ENCODE results near the gene PDIA6.

The PDIA6 gene

GRCh38 chr2:10740226-10740625 is 72.4 kb downstream of the PDIA6 start:
- Histone ChIP-seq H3K9me3 (ENCODE audit: insufficient read depth, low read length) (no peaks in the 10 kb centered on the region), H3K9ac (ENCODE audit: low read length) (no peak overlapping the region), H3K4me3 (ENCODE audit: insufficient read depth, low read length, poor library complexity, severe bottlenecking) (no peak overlapping the region), H3K27me3 (ENCODE audit: low read length) (no peaks in the 10 kb centered on the region), H4K20me1 (ENCODE audit: low read depth, low read length) (no peaks in the 10 kb centered on the region), H3K79me2 (ENCODE audit: insufficient read depth, low read length) (no peaks in the 10 kb centered on the region), H3K4me2 (ENCODE audit: low read depth, low read length, poor library complexity, severe bottlenecking) (no peak overlapping the region), H3K9me2 (replicated peaks; ENCODE audit: insufficient read depth, low read length) (no peaks in the 10 kb centered on the region), H3K36me3 (ENCODE audit: low read length) (no peaks in the 10 kb centered on the region), H2AFZ (ENCODE audit: low read depth, low read length, severe bottlenecking) (no peak overlapping the region), H3K27ac (ENCODE audit: low read depth, low read length) (no peak overlapping the region), H3F3A (ENCODE audit: insufficient read depth) (no peaks in the 10 kb centered on the region)
- no peak for TF ChIP-seq EZH2phosphoT487 (conservative IDR thresholded peaks at IDR 0.05; ENCODE audit: low read length)
- TF ChIP-seq CTCF (IDR thresholded peaks at IDR 0.05; ENCODE audit: insufficient read depth, low read length, poor library complexity, severe bottlenecking): no peak

GRCh38 chr2:10738192-10738591 is 74.4 kb downstream of the PDIA6 start:
- no peak overlapping the region for H3K27ac ChIP-seq (ENCODE audit: low read depth, low read length)
- no peaks in the 10 kb centered on the region for H3F3A ChIP-seq (ENCODE audit: insufficient read depth)
- H4K20me1 ChIP-seq (ENCODE audit: low read depth, low read length): no peaks in the 10 kb centered on the region
- no peaks in the 10 kb centered on the region for H3K9me3 ChIP-seq (ENCODE audit: insufficient read depth, low read length)
- no peak overlapping the region for H3K9ac ChIP-seq (ENCODE audit: low read length)
- no peaks in the 10 kb centered on the region for H3K27me3 ChIP-seq (ENCODE audit: low read length)
- TF ChIP-seq CTCF (IDR thresholded peaks at IDR 0.05; ENCODE audit: insufficient read depth, low read length, poor library complexity, severe bottlenecking): no peak
- no peak for TF ChIP-seq EZH2phosphoT487 (conservative IDR thresholded peaks at IDR 0.05; ENCODE audit: low read length)
- no peak overlapping the region for H3K4me3 ChIP-seq (ENCODE audit: insufficient read depth, low read length, poor library complexity, severe bottlenecking)
- no peak overlapping the region for H2AFZ ChIP-seq (ENCODE audit: low read depth, low read length, severe bottlenecking)
- no peaks in the 10 kb centered on the region for H3K36me3 ChIP-seq (ENCODE audit: low read length)
- no peaks in the 10 kb centered on the region for H3K79me2 ChIP-seq (ENCODE audit: insufficient read depth, low read length)
- H3K9me2 ChIP-seq (replicated peaks; ENCODE audit: insufficient read depth, low read length): no peaks in the 10 kb centered on the region
- H3K4me2 ChIP-seq (ENCODE audit: low read depth, low read length, poor library complexity, severe bottlenecking): no peak overlapping the region

- TF ChIP-seq EZH2phosphoT487 (conservative IDR thresholded peaks at IDR 0.05; ENCODE audit: low read length): no peak
- TF ChIP-seq CTCF (IDR thresholded peaks at IDR 0.05; ENCODE audit: insufficient read depth, low read length, poor library complexity, severe bottlenecking): no peak
- no peak overlapping the region for H3K4me3 ChIP-seq (ENCODE audit: insufficient read depth, low read length, poor library complexity, severe bottlenecking)
- no peak overlapping the region for H3K9ac ChIP-seq (ENCODE audit: low read length)
- no peaks in the 10 kb centered on the region for H3K27me3 ChIP-seq (ENCODE audit: low read length)
- H3F3A ChIP-seq (ENCODE audit: insufficient read depth): no peaks in the 10 kb centered on the region
- H3K4me2 ChIP-seq (ENCODE audit: low read depth, low read length, poor library complexity, severe bottlenecking): no peak overlapping the region
- H3K9me2 ChIP-seq (replicated peaks; ENCODE audit: insufficient read depth, low read length): no peaks in the 10 kb centered on the region
- H3K9me3 ChIP-seq (ENCODE audit: insufficient read depth, low read length): no peaks in the 10 kb centered on the region
- H3K27ac ChIP-seq (ENCODE audit: low read depth, low read length): no peak overlapping the region
- H3K79me2 ChIP-seq (ENCODE audit: insufficient read depth, low read length): no peaks in the 10 kb centered on the region
- no peak overlapping the region for H2AFZ ChIP-seq (ENCODE audit: low read depth, low read length, severe bottlenecking)
- H3K36me3 ChIP-seq (ENCODE audit: low read length): no peaks in the 10 kb centered on the region
- no peaks in the 10 kb centered on the region for H4K20me1 ChIP-seq (ENCODE audit: low read depth, low read length)
Observed at GRCh38 chr2:10733980-10734379, 78.6 kb downstream of the PDIA6 start.

GRCh38 chr2:10733566-10733925 is 79.0 kb downstream of the PDIA6 start:
- no peaks in the 10 kb centered on the region for H3K27me3 ChIP-seq (ENCODE audit: low read length)
- H2AFZ ChIP-seq (ENCODE audit: low read depth, low read length, severe bottlenecking): no peak overlapping the region
- no peak overlapping the region for H3K27ac ChIP-seq (ENCODE audit: low read depth, low read length)
- no peaks in the 10 kb centered on the region for H3K9me2 ChIP-seq (replicated peaks; ENCODE audit: insufficient read depth, low read length)
- H3K79me2 ChIP-seq (ENCODE audit: insufficient read depth, low read length): no peaks in the 10 kb centered on the region
- H3K4me3 ChIP-seq (ENCODE audit: insufficient read depth, low read length, poor library complexity, severe bottlenecking): no peak overlapping the region
- no peak for TF ChIP-seq EZH2phosphoT487 (conservative IDR thresholded peaks at IDR 0.05; ENCODE audit: low read length)
- TF ChIP-seq CTCF (IDR thresholded peaks at IDR 0.05; ENCODE audit: insufficient read depth, low read length, poor library complexity, severe bottlenecking): no peak
- H3K9ac ChIP-seq (ENCODE audit: low read length): no peak overlapping the region
- no peaks in the 10 kb centered on the region for H3F3A ChIP-seq (ENCODE audit: insufficient read depth)
- no peak overlapping the region for H3K4me2 ChIP-seq (ENCODE audit: low read depth, low read length, poor library complexity, severe bottlenecking)
- H3K36me3 ChIP-seq (ENCODE audit: low read length): no peaks in the 10 kb centered on the region
- no peaks in the 10 kb centered on the region for H3K9me3 ChIP-seq (ENCODE audit: insufficient read depth, low read length)
- H4K20me1 ChIP-seq (ENCODE audit: low read depth, low read length): no peaks in the 10 kb centered on the region
